Fibroblast of peridontal ligament (primary cell): ENCODE data around the gene FXN.

Experiments
- DNase-seq: peaks from one replicate; pipeline ENCODE4 v3.0.0-alpha.2; 2010; ENCODE audit errors: extremely low read depth

Gene FXN

GRCh38 chr9:69140123-69140735 is 104.7 kb downstream of the FXN start:
- DNase-seq = no peak

DNA sequence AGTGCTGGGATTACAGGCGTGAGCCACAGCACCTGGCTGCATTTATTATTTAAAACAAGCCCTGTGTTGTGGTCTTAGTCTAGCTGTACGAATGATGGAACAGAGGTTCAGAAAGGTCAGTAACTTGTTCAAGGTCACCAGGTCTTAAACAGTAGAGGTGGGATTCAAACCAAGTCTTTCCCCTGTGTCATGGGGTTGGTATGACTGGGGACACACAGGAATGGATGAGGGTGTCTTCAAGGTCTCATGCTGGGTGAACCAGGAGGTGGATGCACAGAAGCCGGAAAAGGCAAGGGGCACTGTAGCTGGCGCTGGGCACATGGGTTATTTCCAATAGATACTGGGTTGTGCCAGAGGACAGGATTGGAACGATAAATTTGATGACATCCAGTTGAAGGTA is 106.3 kb downstream of the FXN start:
- no peak for DNase-seq

DNA sequence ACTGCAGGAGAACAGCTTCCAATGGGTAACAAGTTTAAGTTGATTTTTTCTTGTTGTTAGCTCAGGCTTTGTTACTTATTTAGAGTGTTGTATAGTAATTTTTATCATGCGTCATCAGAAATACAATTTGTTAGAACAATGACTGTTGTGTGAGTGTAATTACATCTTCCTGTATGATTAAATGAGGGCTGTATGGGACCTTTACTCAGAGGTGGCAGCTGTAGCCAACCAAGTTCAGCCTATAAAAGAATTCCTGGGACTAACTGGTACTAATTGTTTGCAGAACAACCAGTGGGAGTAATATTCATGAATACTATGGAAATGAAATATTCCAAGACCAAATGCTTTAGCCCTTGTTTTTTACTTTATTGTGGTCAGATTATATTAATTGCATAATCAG is 107.7 kb downstream of the FXN start:
- DNase-seq = no peak

GRCh38 chr9:69145144-69145715 is 109.7 kb downstream of the FXN start:
- DNase-seq = peak; percentile 27

GRCh38 chr9:69147041-69147834 is 111.7 kb downstream of the FXN start:
- no peak for DNase-seq

GRCh38 chr9:69149321-69149807 is 113.8 kb downstream of the FXN start:
- DNase-seq = peak; percentile 78
